D721Med (cell line): ENCODE measurements around the gene CTCFL.

ENCODE experiments used
- DNase-seq: peaks from one replicate; pipeline ENCODE4 v3.0.0; 2011; ENCODE audit warnings: low spot score; ENCODE audit not compliant: insufficient read length
- FAIRE-seq: peaks from 2 replicates; lab custom pipeline; 2011; peaks lifted over from hg19 to GRCh38; lab: Jason Lieb, UNC
- CTCF ChIP-seq: IDR thresholded peaks from 2 replicates; pipeline ENCODE4 v1.5.1; 2012; ENCODE audit warnings: mild to moderate bottlenecking, control low read depth; ENCODE audit not compliant: insufficient read depth; ENCODE audit errors: missing control alignments

Gene CTCFL

GRCh38 chr20:57465486-57465885 is 59.5 kb downstream of the CTCFL start:
- TF ChIP-seq CTCF, result no peak
- no peak for DNase-seq
- FAIRE-seq, result no peak

GRCh38 chr20:57464642-57465211 is 60.2 kb downstream of the CTCFL start:
- DNase-seq, result no peak
- no peak for TF ChIP-seq CTCF
- FAIRE-seq, result no peak

GRCh38 chr20:57462781-57463180 is 62.2 kb downstream of the CTCFL start:
- no peak for TF ChIP-seq CTCF
- FAIRE-seq, result no peak
- no peak for DNase-seq

GRCh38 chr20:57461726-57462125 is 63.2 kb downstream of the CTCFL start:
- no peak for FAIRE-seq
- no peak for DNase-seq
- no peak for TF ChIP-seq CTCF

- DNase-seq, result no peak
- FAIRE-seq, result no peak
- TF ChIP-seq CTCF, result no peak
Observed at GRCh38 chr20:57460781-57461465, 64.0 kb downstream of the CTCFL start.

- DNase-seq (no peak), FAIRE-seq (no peak)
- no peak for TF ChIP-seq CTCF
Observed at GRCh38 chr20:57459897-57460296, 65.0 kb downstream of the CTCFL start.

- FAIRE-seq, result no peak
- no peak for TF ChIP-seq CTCF
- no peak for DNase-seq
Observed at GRCh38 chr20:57459278-57459677, 65.7 kb downstream of the CTCFL start.
